ENCODE results near the gene ITGA1. TPM values are rescaled to one million over a fixed set of nuclear protein-coding genes. Genes with fewer than 3 reads are reported as not detected.

The ITGA1 gene
- total and polyA plus RNA-seq, 2 of the 13 experiments (the other 11 are each of a cell fraction or from before 2014, with no cell fraction given), result 23.1 to 28.6 TPM

GRCh38 chr5:52787600-52788504, at the start of gene ITGA1, which contains the start of gene PELO (continued):
- TF ChIP-seq, protein P1, sequence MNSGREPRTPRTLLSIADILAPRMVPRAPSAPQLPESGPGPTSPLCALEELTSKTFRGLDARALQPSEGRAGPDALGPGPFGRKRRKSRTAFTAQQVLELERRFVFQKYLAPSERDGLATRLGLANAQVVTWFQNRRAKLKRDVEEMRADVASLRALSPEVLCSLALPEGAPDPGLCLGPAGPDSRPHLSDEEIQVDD (CRISPR knock-in tag; IDR thresholded peaks at IDR 0.05; ENCODE audit: borderline replicate concordance), result 0 out of 2 replicates have a peak, but pooled peaks have one; percentile 63
- TF ChIP-seq ZNF556 (CRISPR knock-in tag; IDR thresholded peaks at IDR 0.05; ENCODE audit: borderline replicate concordance), result peak; percentile 46; the same call in 1 of the 2 replicates
- TF ChIP-seq, protein P2, sequence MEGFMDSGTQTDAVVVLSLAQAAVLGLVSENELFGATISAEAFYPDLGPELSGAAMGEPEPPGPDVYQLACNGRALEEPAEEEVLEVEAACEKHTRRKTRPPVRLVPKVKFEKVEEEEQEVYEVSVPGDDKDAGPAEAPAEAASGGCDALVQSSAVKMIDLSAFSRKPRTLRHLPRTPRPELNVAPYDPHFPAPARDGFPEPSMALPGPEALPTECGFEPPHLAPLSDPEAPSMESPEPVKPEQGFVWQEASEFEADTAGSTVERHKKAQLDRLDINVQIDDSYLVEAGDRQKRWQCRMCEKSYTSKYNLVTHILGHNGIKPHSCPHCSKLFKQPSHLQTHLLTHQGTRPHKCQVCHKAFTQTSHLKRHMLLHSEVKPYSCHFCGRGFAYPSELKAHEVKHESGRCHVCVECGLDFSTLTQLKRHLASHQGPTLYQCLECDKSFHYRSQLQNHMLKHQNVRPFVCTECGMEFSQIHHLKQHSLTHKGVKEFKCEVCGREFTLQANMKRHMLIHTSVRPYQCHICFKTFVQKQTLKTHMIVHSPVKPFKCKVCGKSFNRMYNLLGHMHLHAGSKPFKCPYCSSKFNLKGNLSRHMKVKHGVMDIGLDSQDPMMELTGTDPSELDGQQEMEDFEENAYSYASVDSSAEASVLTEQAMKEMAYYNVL (CRISPR knock-in tag; IDR thresholded peaks at IDR 0.05; ENCODE audit: borderline replicate concordance), result peak; percentile 81
- peak; percentile 37; the same call in 1 of the 2 replicates for TF ChIP-seq RXRA (CRISPR knock-in tag; IDR thresholded peaks at IDR 0.05)
- no peak; the same call in 1 of the 2 replicates for TF ChIP-seq THRA (CRISPR knock-in tag; IDR thresholded peaks at IDR 0.05; ENCODE audit: borderline replicate concordance)
- TF ChIP-seq CHD4 (IDR thresholded peaks at IDR 0.05; ENCODE audit: borderline replicate concordance, low read length), result no peak
- peak; percentile 85 for TF ChIP-seq NCOA1 (CRISPR knock-in tag; IDR thresholded peaks at IDR 0.05)
- peak; percentile 68; the same call in 1 of the 2 replicates for TF ChIP-seq ZNF792 (CRISPR knock-in tag; IDR thresholded peaks at IDR 0.05)
- TF ChIP-seq KLF16 (CRISPR knock-in tag; IDR thresholded peaks at IDR 0.05), result 0 out of 4 replicates have a peak, but pooled peaks of 1 of the 2 experiments have one; percentile 65
- TF ChIP-seq RBM22 (optimal IDR thresholded peaks at IDR 0.05; ENCODE audit: low read length), result no peak
- peak; percentile 75; the same call in 1 of the 2 replicates for TF ChIP-seq ZBTB20 (CRISPR knock-in tag; IDR thresholded peaks at IDR 0.05; ENCODE audit: borderline replicate concordance, low read depth)
- peak; percentile 86 for TF ChIP-seq CEBPG (CRISPR knock-in tag; IDR thresholded peaks at IDR 0.05)
- peak; percentile 62 for TF ChIP-seq KDM6A (CRISPR knock-in tag; IDR thresholded peaks at IDR 0.05; ENCODE audit: low read depth)
- peak; percentile 38; the same call in 1 of the 2 replicates for TF ChIP-seq ZNF331 (CRISPR knock-in tag; IDR thresholded peaks at IDR 0.05)
- no peak; the same call in 1 of the 2 replicates for TF ChIP-seq HOXA5 (CRISPR knock-in tag; IDR thresholded peaks at IDR 0.05)
- no peak; the same call in 1 of the 2 replicates for TF ChIP-seq IRF2 (CRISPR knock-in tag; IDR thresholded peaks at IDR 0.05)
- peak; percentile 40; the same call in 1 of the 2 replicates for TF ChIP-seq HOXD1 (CRISPR knock-in tag; IDR thresholded peaks at IDR 0.05)
- peak; percentile 98; the same call in 1 of the 2 replicates for TF ChIP-seq ZXDC (CRISPR knock-in tag; IDR thresholded peaks at IDR 0.05)
- TF ChIP-seq, protein P3, sequence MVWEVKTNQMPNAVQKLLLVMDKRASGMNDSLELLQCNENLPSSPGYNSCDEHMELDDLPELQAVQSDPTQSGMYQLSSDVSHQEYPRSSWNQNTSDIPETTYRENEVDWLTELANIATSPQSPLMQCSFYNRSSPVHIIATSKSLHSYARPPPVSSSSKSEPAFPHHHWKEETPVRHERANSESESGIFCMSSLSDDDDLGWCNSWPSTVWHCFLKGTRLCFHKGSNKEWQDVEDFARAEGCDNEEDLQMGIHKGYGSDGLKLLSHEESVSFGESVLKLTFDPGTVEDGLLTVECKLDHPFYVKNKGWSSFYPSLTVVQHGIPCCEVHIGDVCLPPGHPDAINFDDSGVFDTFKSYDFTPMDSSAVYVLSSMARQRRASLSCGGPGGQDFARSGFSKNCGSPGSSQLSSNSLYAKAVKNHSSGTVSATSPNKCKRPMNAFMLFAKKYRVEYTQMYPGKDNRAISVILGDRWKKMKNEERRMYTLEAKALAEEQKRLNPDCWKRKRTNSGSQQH (CRISPR knock-in tag; IDR thresholded peaks at IDR 0.05; ENCODE audit: low read depth), result no peak; the same call in 1 of the 2 replicates
- peak; percentile 51; the same call in 1 of the 2 replicates for TF ChIP-seq SRF (IDR thresholded peaks at IDR 0.05; ENCODE audit: low read depth, low read length)
- TF ChIP-seq ZNF274 (CRISPR knock-in tag; IDR thresholded peaks at IDR 0.05), result peak; percentile 83

Data from HepG2 (cell line).